SK-N-SH (cell line): ENCODE measurements around the gene MIPOL1. TPM values are rescaled to one million over a fixed set of nuclear protein-coding genes. Genes with fewer than 3 reads are reported as not detected.

Experiments used
- CTCF ChIA-PET: fragments of 300-600, 350-600 bp; formaldehyde crosslinking; extraction: SDS; loops from one replicate; lab custom pipeline; 2021; lab: Yijun Ruan, JAX
- POLR2A ChIA-PET: fragments of 350-600 bp; sonication (Branson Sonifier 250); formaldehyde crosslinking; extraction: SDS; loops from one replicate; lab custom pipeline; 2020; ENCODE audit warnings: antibody characterized with exemption, inconsistent platforms; lab: Yijun Ruan, JAX
- DNase-seq: peaks from one replicate; pipeline ENCODE4 v3.0.0; 2012
- H2AFZ ChIP-seq: fragments of 200-600 bp; sonication (generic); 2 replicates; pipeline ENCODE4 v1.8.1; 2016; ENCODE audit warnings: antibody characterized with exemption, mild to moderate bottlenecking, low read depth
- H3F3A ChIP-seq: fragments of 200-600 bp; sonication (generic); replicated peaks from 2 replicates; pipeline ENCODE3; 2016; ENCODE audit warnings: antibody characterized with exemption, mild to moderate bottlenecking; ENCODE audit not compliant: insufficient read depth
- H3K27ac ChIP-seq, 2 experiments: fragments of 200-500 bp in 1 of 2; fragments of 200-600 bp in 1 of 2; sonication (Bioruptor generic) in 1 of 2; sonication (generic), shearing (Covaris generic) in 1 of 2; 2 replicates each; pipeline versions ENCODE4 v1.5.1 to v1.6.1; 2014 to 2016; ENCODE audit warnings: low read depth in 2 of 2, inconsistent platforms in 1 of 2, low read length in 1 of 2, mild to moderate bottlenecking in 1 of 2, mixed read lengths in 1 of 2
- H3K27me3 ChIP-seq: fragments of 200-600 bp; sonication (generic), shearing (Covaris generic); 2 replicates; pipeline ENCODE4 v1.6.1; 2016; ENCODE audit warnings: mixed run types; ENCODE audit not compliant: insufficient read depth
- H3K36me3 ChIP-seq, 2 experiments: fragments of 200-500 bp in 1 of 2; fragments of 200-600 bp in 1 of 2; sonication (Bioruptor generic) in 1 of 2; sonication (generic) in 1 of 2; replicated peaks in 1 of 2; 2 replicates each; pipeline versions ENCODE3 to v1.5.1; 2014 to 2016; ENCODE audit warnings: low read length in 1 of 2, mild to moderate bottlenecking in 1 of 2; ENCODE audit not compliant: insufficient read depth in 2 of 2, control insufficient read depth in 1 of 2
- H3K4me1 ChIP-seq, 2 experiments: fragments of 200-500 bp in 1 of 2; fragments of 200-600 bp in 1 of 2; sonication (Bioruptor generic) in 1 of 2; sonication (generic), shearing (Covaris generic) in 1 of 2; 2 replicates each; pipeline versions ENCODE4 v1.5.1 to v1.6.1; 2014 to 2016; ENCODE audit warnings: low read depth in 1 of 2, low read length in 1 of 2, mixed run types in 1 of 2; ENCODE audit not compliant: insufficient read depth in 2 of 2, control insufficient read depth in 1 of 2
- H3K4me2 ChIP-seq: fragments of 200-600 bp; sonication (generic), shearing (Covaris generic); 2 replicates; pipeline ENCODE4 v1.6.1; 2017; ENCODE audit warnings: mixed run types
- H3K4me3 ChIP-seq, 2 experiments: fragments of 200-500 bp in 1 of 2; fragments of 200-600 bp in 1 of 2; sonication (Bioruptor generic) in 1 of 2; sonication (generic), shearing (Covaris generic) in 1 of 2; 2 replicates each; pipeline versions ENCODE4 v1.5.1 to v1.8.1; 2014 to 2016; ENCODE audit warnings: low read depth in 2 of 2, inconsistent platforms in 1 of 2, low read length in 1 of 2, mild to moderate bottlenecking in 1 of 2, mixed read lengths in 1 of 2, moderate library complexity in 1 of 2
- H3K79me2 ChIP-seq: fragments of 200-600 bp; sonication (generic); 2 replicates; pipeline ENCODE4 v1.8.1; 2017; ENCODE audit warnings: mild to moderate bottlenecking; ENCODE audit not compliant: insufficient read depth
- H3K9ac ChIP-seq: fragments of 200-600 bp; sonication (generic); 2 replicates; pipeline ENCODE4 v1.6.1; 2017; ENCODE audit warnings: mixed run types
- H3K9me2 ChIP-seq: fragments of 200-600 bp; sonication (generic); 2 replicates; pipeline ENCODE4 v1.6.1; 2017; ENCODE audit warnings: mixed run types
- H3K9me3 ChIP-seq: fragments of 200-600 bp; sonication (generic); 2 replicates; pipeline ENCODE4 v1.6.1; 2017; ENCODE audit warnings: mixed run types, mild to moderate bottlenecking, moderate library complexity
- H4K20me1 ChIP-seq: fragments of 200-600 bp; sonication (generic); 2 replicates; pipeline ENCODE4 v1.6.1; 2017; ENCODE audit warnings: mild to moderate bottlenecking, mixed run types; ENCODE audit not compliant: insufficient read depth
- CHD2 ChIP-seq: fragments of 150-350 bp; IDR thresholded peaks from 2 replicates; pipeline ENCODE4 v1.6.1; 2018; ENCODE audit warnings: low read length; ENCODE audit not compliant: partially characterized antibody
- CTCF ChIP-seq: fragments of 200-600 bp; sonication (generic); IDR thresholded peaks from 2 replicates; pipeline ENCODE4 v1.6.1; 2017; ENCODE audit warnings: antibody characterized with exemption, mild to moderate bottlenecking, moderate library complexity
- ELF1 ChIP-seq: IDR thresholded peaks from 2 replicates; pipeline ENCODE4 v1.4.0; 2012
- EP300 ChIP-seq, 2 experiments: IDR thresholded peaks; 2 replicates each; pipeline versions ENCODE4 v1.4.0 to v1.6.1; 2012; ENCODE audit warnings: borderline replicate concordance in 1 of 2, low read depth in 1 of 2, low read length in 1 of 2
- FOXM1 ChIP-seq: IDR thresholded peaks from 2 replicates; pipeline ENCODE4 v1.4.0; 2012; ENCODE audit warnings: low read depth, mild to moderate bottlenecking
- GATA2 ChIP-seq: sonication (generic); formaldehyde crosslinking; IDR thresholded peaks from 2 replicates; pipeline ENCODE4 v1.5.0; 2020; ENCODE audit warnings: mild to moderate bottlenecking, missing genetic modification reagents
- MEF2A ChIP-seq: IDR thresholded peaks from 2 replicates; pipeline ENCODE4 v1.4.0; 2012; ENCODE audit warnings: low read depth, borderline replicate concordance
- NFIC ChIP-seq: IDR thresholded peaks from 2 replicates; pipeline ENCODE4 v1.4.0; 2012; ENCODE audit warnings: borderline replicate concordance
- POLR2AphosphoS5 ChIP-seq: IDR thresholded peaks from 2 replicates; pipeline ENCODE4 v1.6.1; 2012; ENCODE audit warnings: low read depth, low read length
- RAD21 ChIP-seq: IDR thresholded peaks from 2 replicates; pipeline ENCODE4 v1.6.1; 2012; ENCODE audit warnings: mild to moderate bottlenecking, low read length
- REST ChIP-seq: IDR thresholded peaks from 2 replicates; pipeline ENCODE4 v1.6.1; 2012; ENCODE audit warnings: mild to moderate bottlenecking, low read depth, low read length, moderate library complexity
- RXRA ChIP-seq: IDR thresholded peaks from 2 replicates; pipeline ENCODE4 v1.4.0; 2012; ENCODE audit warnings: low read depth, mild to moderate bottlenecking, borderline replicate concordance
- SMC3 ChIP-seq: IDR thresholded peaks from 2 replicates; pipeline ENCODE4 v1.6.1; 2012; ENCODE audit warnings: low read depth, low read length, improper control_type of control experiment
- TEAD4 ChIP-seq: IDR thresholded peaks from 2 replicates; pipeline ENCODE4 v1.4.0; 2012; ENCODE audit warnings: mild to moderate bottlenecking, borderline replicate concordance; ENCODE audit not compliant: insufficient read depth
- YY1 ChIP-seq: IDR thresholded peaks from 2 replicates; pipeline ENCODE4 v1.4.0; 2012; ENCODE audit warnings: low read depth, mild to moderate bottlenecking
- ZBTB33 ChIP-seq: IDR thresholded peaks from 2 replicates; pipeline ENCODE4 v1.4.0; 2012; ENCODE audit warnings: low read depth, borderline replicate concordance
- WGBS: methylation state at CpG from one replicate; pipeline ENCODE4 v1.1.6; 2017; ENCODE audit warnings: low lambda C conversion rate; 5-methylcytosine and 5-hydroxymethylcytosine counted together
- polyA plus RNA-seq, 3 experiments: library from polyadenylated mRNA; depleted of rRNA; stranded (reverse); fragments of >200 nt; gene quantifications; 2 replicates each; pipeline ENCODE4 v1.2.3, GENCODE V29; 2012

MIPOL1 gene
- polyA plus RNA-seq, 1 of the 3 experiments (the other 2 are of a cell fraction), result 0.23 TPM

- no peaks in the 10 kb centered on the region for H3K79me2 ChIP-seq
- no peaks in the 10 kb centered on the region for H3K36me3 ChIP-seq
- H3K9me3 ChIP-seq, result no peaks in the 10 kb centered on the region
- H3K4me2 ChIP-seq, result no peak overlapping the region
- no peak overlapping the region for H2AFZ ChIP-seq
- WGBS, result 18% methylated on average over 3 of the region's 3 CpGs
- H3F3A ChIP-seq, result no peaks in the 10 kb centered on the region
- no peak overlapping the region for H3K27ac ChIP-seq
- no peaks in the 10 kb centered on the region for H3K4me1 ChIP-seq
- TF ChIP-seq ELF1 (no peak), POLR2AphosphoS5 (no peak), REST (no peak), MEF2A (no peak), YY1 (no peak), CHD2 (no peak)
- ChIA-PET POLR2A (no interaction called here), CTCF (no interaction called here)
- no peak overlapping the region for H3K9ac ChIP-seq
- H4K20me1 ChIP-seq, result no peaks in the 10 kb centered on the region
- H3K4me3 ChIP-seq, result no peak overlapping the region
- DNase-seq, result no peak
- no peaks in the 10 kb centered on the region for H3K27me3 ChIP-seq
- H3K9me2 ChIP-seq, result no peaks in the 10 kb centered on the region
Measured at GRCh38 chr14:37270629-37271028, 72.9 kb downstream of the MIPOL1 start.

- Histone ChIP-seq H3K4me2 (no peak overlapping the region), H3K27ac (no peak overlapping the region), H3K27me3 (no peaks in the 10 kb centered on the region), H3K4me3 (no peak overlapping the region), H3K36me3 (no peaks in the 10 kb centered on the region), H3K79me2 (no peaks in the 10 kb centered on the region), H2AFZ (no peak overlapping the region), H3K9me2 (no peaks in the 10 kb centered on the region), H3K9me3 (no peaks in the 10 kb centered on the region), H4K20me1 (no peaks in the 10 kb centered on the region), H3K9ac (no peak overlapping the region), H3K4me1 (no peaks in the 10 kb centered on the region)
- DNase-seq, result no peak
- TF ChIP-seq RXRA, result no peak
- TF ChIP-seq EP300 (IDR thresholded peaks at IDR 0.05; ENCODE audit: borderline replicate concordance in 1 of 2, low read depth in 1 of 2, low read length in 1 of 2), result no peak
- no peak for TF ChIP-seq NFIC
- TF ChIP-seq, all 33 proteins: peak for 0
- ChIA-PET CTCF (no interaction called here), POLR2A (no interaction called here)
- H3F3A ChIP-seq, result no peaks in the 10 kb centered on the region
- WGBS, result 19% methylated on average over 2 of the region's 2 CpGs
Measured at GRCh38 chr14:37272569-37272968, 74.8 kb downstream of the MIPOL1 start.

GRCh38 chr14:37274652-37275051 lies 76.9 kb downstream of the MIPOL1 start:
- H3K9me3 ChIP-seq, result no peaks in the 10 kb centered on the region
- CTCF ChIA-PET, result no interaction called here
- no peak for TF ChIP-seq ELF1
- no peak for TF ChIP-seq RAD21
- no peak for TF ChIP-seq FOXM1
- TF ChIP-seq SMC3, result no peak
- no peak for TF ChIP-seq CTCF
- no peak for TF ChIP-seq NFIC
- no peak for TF ChIP-seq RXRA
- TF ChIP-seq EP300 (IDR thresholded peaks at IDR 0.05; ENCODE audit: borderline replicate concordance in 1 of 2, low read depth in 1 of 2, low read length in 1 of 2), result no peak
- no peak for TF ChIP-seq GATA2 (CRISPR knock-in tag)
- no peak for TF ChIP-seq ZBTB33
- TF ChIP-seq TEAD4, result no peak
- TF ChIP-seq POLR2AphosphoS5, result no peak

More at GRCh38 chr14:37274652-37275051, 76.9 kb downstream of the MIPOL1 start:
- POLR2A ChIA-PET, result no interaction called here
- H3K27me3 ChIP-seq, result no peaks in the 10 kb centered on the region
- no peak overlapping the region for H2AFZ ChIP-seq
- H3K27ac ChIP-seq, result no peak overlapping the region
- no peak overlapping the region for H3K9ac ChIP-seq
- 22% methylated on average over 1 of the region's 1 CpG for WGBS
- no peaks in the 10 kb centered on the region for H3K79me2 ChIP-seq
- H3K4me1 ChIP-seq, result no peaks in the 10 kb centered on the region
- no peaks in the 10 kb centered on the region for H3K36me3 ChIP-seq
- no peaks in the 10 kb centered on the region for H3F3A ChIP-seq
- no peaks in the 10 kb centered on the region for H4K20me1 ChIP-seq
- no peak overlapping the region for H3K4me3 ChIP-seq
- no peak for DNase-seq
- H3K4me2 ChIP-seq, result no peak overlapping the region
- no peaks in the 10 kb centered on the region for H3K9me2 ChIP-seq
